Neural progenitor cell (in vitro differentiated cells): ENCODE data around the gene SLC41A3. TPM values are rescaled to one million over a fixed set of nuclear protein-coding genes. Genes with fewer than 3 reads are reported as not detected.

Source experiments
- DNase-seq: peaks from one replicate; pipeline ENCODE4 v3.0.0-alpha.2; 2016; ENCODE audit warnings: low spot score
- H2AFZ ChIP-seq: fragments of 200-600 bp; sonication (generic); replicated peaks from 2 replicates; pipeline ENCODE4 v1.6.1; 2016; ENCODE audit warnings: antibody characterized with exemption
- H3F3A ChIP-seq: fragments of 200-600 bp; sonication (generic); 2 replicates; pipeline ENCODE4 v1.6.1; 2016; ENCODE audit warnings: antibody characterized with exemption, low read depth
- H3K27ac ChIP-seq: fragments of 200-600 bp; sonication (generic); 2 replicates; pipeline ENCODE4 v1.5.1; 2016; ENCODE audit warnings: mild to moderate bottlenecking
- H3K27me3 ChIP-seq: fragments of 200-600 bp; sonication (generic); 2 replicates; pipeline ENCODE4 v1.6.1; 2016; ENCODE audit warnings: mild to moderate bottlenecking, moderate library complexity
- H3K36me3 ChIP-seq: fragments of 200-600 bp; sonication (generic); 2 replicates; pipeline ENCODE4 v1.5.1; 2016
- H3K4me1 ChIP-seq: fragments of 200-600 bp; sonication (generic); 2 replicates; pipeline ENCODE4 v1.6.1; 2016; ENCODE audit warnings: mixed run types
- H3K4me2 ChIP-seq: fragments of 200-600 bp; sonication (generic); 2 replicates; pipeline ENCODE4 v1.6.1; 2016
- H3K4me3 ChIP-seq: fragments of 200-600 bp; sonication (generic); 2 replicates; pipeline ENCODE4 v1.5.1; 2016
- H3K79me2 ChIP-seq: fragments of 200-600 bp; sonication (generic); 2 replicates; pipeline ENCODE4 v1.6.1; 2016; ENCODE audit warnings: low read depth
- H3K9ac ChIP-seq: fragments of 200-600 bp; sonication (generic); 2 replicates; pipeline ENCODE4 v1.6.1; 2016
- H3K9me3 ChIP-seq: fragments of 200-600 bp; sonication (generic); 2 replicates; pipeline ENCODE4 v1.5.1; 2016; ENCODE audit warnings: low read depth
- H4K20me1 ChIP-seq: fragments of 200-600 bp; sonication (generic); 2 replicates; pipeline ENCODE4 v1.6.1; 2016; ENCODE audit warnings: low read depth
- H3K27ac Mint-ChIP-seq: 3 replicates; pipeline ENCODE4 v1.8.0; 2021; ENCODE audit warnings: mixed read lengths
- H3K27me3 Mint-ChIP-seq: 2 replicates; pipeline ENCODE4 v1.8.0; 2022; ENCODE audit warnings: low read depth, mild to moderate bottlenecking, inconsistent platforms, moderate library complexity, mixed read lengths; ENCODE audit not compliant: insufficient read depth
- H3K36me3 Mint-ChIP-seq: 3 replicates; pipeline ENCODE4 v1.8.0; 2021; ENCODE audit warnings: mixed read lengths
- H3K4me1 Mint-ChIP-seq: 3 replicates; pipeline ENCODE4 v1.8.0; 2021; ENCODE audit warnings: mixed read lengths
- H3K4me3 Mint-ChIP-seq: 3 replicates; pipeline ENCODE4 v1.8.0; 2021; ENCODE audit warnings: mild to moderate bottlenecking, moderate library complexity, mixed read lengths
- H3K9me3 Mint-ChIP-seq: 3 replicates; pipeline ENCODE4 v1.8.0; 2020; ENCODE audit warnings: mixed read lengths
- EZH2 ChIP-seq: fragments of 200-600 bp; sonication (generic); IDR thresholded peaks from 2 replicates; pipeline ENCODE4 v1.6.1; 2017; ENCODE audit warnings: antibody characterized with exemption, mild to moderate bottlenecking, moderate library complexity
- EZH2phosphoT487 ChIP-seq: fragments of 200-600 bp; sonication (generic); IDR thresholded peaks from 2 replicates; pipeline ENCODE4 v1.6.1; 2017; ENCODE audit warnings: antibody characterized with exemption
- total RNA-seq: library from RNA; depleted of rRNA; stranded (reverse); fragments of >200 nt; gene quantifications from 2 replicates; pipeline ENCODE4 v1.2.3, GENCODE V29; 2015; ENCODE audit warnings: low replicate concordance
- TF ChIP-seq, protein P1 (sequence below): fragments of 200-600 bp; sonication (generic); IDR thresholded peaks from 2 replicates; pipeline ENCODE4 v1.5.1; 2017; ENCODE audit warnings: antibody characterized with exemption, mild to moderate bottlenecking

SLC41A3 gene
- total RNA-seq, 1 donor from 2014 or later = 24.9 TPM

DNA sequence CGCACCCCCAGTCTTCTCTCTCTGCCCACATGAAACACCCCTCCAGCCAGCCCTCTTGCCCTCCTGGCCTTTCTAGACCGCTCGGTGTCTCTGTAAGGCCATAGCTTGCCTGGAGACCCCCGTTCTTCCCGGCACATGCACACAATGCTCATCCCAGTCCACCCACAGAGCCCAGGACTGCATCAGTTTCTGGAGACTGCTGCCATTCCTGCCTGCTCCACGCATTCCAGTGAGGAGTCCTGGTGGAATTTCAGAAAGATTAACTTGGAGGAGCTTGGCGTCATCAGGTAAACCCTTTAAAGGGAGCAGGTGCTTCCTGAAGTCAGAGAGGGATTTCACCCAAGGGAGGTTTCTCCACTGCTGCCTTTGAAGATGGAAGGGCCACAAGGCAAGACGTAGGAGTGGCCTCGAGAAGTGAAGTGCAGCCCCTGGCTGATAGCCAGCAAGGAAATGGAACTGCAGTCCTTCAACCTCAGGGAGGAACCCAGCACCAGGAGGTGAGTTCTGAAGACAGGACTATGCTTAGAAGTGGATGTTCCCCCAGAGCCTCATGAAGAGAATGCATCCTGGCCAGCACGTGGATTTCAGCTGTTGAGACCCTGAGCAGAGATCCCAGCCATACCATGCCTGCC lies 19.2 kb downstream of the SLC41A3 start:
- H3K4me1 Mint-ChIP-seq = peaks cover 6% of the 10 kb centered on the region
- no peak for DNase-seq
- no peaks in the 10 kb centered on the region for H3K27me3 ChIP-seq
- no peaks in the 10 kb centered on the region for H3K9me3 Mint-ChIP-seq
- H3K27ac Mint-ChIP-seq = no peak overlapping the region
- H3K27ac ChIP-seq = no peak overlapping the region
- TF ChIP-seq EZH2 (no peak), EZH2phosphoT487 (no peak)
- TF ChIP-seq, protein P1, sequence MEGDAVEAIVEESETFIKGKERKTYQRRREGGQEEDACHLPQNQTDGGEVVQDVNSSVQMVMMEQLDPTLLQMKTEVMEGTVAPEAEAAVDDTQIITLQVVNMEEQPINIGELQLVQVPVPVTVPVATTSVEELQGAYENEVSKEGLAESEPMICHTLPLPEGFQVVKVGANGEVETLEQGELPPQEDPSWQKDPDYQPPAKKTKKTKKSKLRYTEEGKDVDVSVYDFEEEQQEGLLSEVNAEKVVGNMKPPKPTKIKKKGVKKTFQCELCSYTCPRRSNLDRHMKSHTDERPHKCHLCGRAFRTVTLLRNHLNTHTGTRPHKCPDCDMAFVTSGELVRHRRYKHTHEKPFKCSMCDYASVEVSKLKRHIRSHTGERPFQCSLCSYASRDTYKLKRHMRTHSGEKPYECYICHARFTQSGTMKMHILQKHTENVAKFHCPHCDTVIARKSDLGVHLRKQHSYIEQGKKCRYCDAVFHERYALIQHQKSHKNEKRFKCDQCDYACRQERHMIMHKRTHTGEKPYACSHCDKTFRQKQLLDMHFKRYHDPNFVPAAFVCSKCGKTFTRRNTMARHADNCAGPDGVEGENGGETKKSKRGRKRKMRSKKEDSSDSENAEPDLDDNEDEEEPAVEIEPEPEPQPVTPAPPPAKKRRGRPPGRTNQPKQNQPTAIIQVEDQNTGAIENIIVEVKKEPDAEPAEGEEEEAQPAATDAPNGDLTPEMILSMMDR = no peak
- H4K20me1 ChIP-seq = no peaks in the 10 kb centered on the region
- H3F3A ChIP-seq = no peaks in the 10 kb centered on the region
- H2AFZ ChIP-seq = no peak overlapping the region
- no peaks in the 10 kb centered on the region for H3K9me3 ChIP-seq
- no peak overlapping the region for H3K4me3 ChIP-seq
- no peaks in the 10 kb centered on the region for H3K79me2 ChIP-seq
- no peaks in the 10 kb centered on the region for H3K36me3 ChIP-seq
- H3K4me3 Mint-ChIP-seq = no peak overlapping the region
- peaks cover 2% of the 10 kb centered on the region for H3K27me3 Mint-ChIP-seq
- peaks cover 12% of the 10 kb centered on the region for H3K4me1 ChIP-seq
- H3K9ac ChIP-seq = no peak overlapping the region
- peaks cover 6% of the 10 kb centered on the region for H3K36me3 Mint-ChIP-seq
- no peak overlapping the region for H3K4me2 ChIP-seq

DNA sequence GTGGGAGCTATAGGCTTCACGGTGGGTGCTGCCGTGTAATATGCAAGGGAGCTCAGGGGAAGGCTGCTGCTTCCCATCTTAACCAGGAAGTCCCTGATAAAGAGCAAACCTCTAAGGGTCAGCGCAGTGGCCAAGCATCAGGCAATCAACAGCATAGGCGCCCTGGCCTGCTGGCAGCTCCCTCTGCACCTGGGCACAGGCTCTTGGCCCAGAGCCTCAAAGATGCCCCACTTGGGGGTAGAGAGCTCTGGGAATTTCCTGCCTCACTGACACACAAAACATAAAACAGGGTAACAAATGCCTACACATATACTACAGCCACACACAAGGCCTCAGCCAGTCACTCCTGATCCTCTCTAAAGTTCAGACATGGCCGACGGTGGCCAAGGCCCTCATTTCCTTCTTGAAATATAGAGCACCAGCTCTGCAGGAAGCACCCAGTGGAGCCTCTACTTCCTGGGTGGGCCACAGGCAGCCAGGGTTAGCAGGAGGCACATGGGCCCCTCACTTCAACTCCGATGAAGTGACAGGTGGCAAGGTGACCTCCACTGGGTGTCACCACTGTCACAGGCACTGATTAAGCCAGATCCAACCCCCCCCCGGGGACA lies 20.5 kb downstream of the SLC41A3 start:
- Histone ChIP-seq H2AFZ (no peak overlapping the region), H3K27ac (no peak overlapping the region), H3K36me3 (no peaks in the 10 kb centered on the region), H3F3A (no peaks in the 10 kb centered on the region), H3K4me2 (no peak overlapping the region), H3K79me2 (no peaks in the 10 kb centered on the region), H3K4me1 (peaks cover 12% of the 10 kb centered on the region), H4K20me1 (no peaks in the 10 kb centered on the region), H3K4me3 (no peak overlapping the region), H3K27me3 (no peaks in the 10 kb centered on the region), H3K9me3 (no peaks in the 10 kb centered on the region), H3K9ac (no peak overlapping the region)
- Mint-ChIP-seq H3K36me3 (peaks cover 8% of the 10 kb centered on the region), H3K4me1 (peaks cover 11% of the 10 kb centered on the region), H3K27me3 (no peaks in the 10 kb centered on the region), H3K27ac (no peak overlapping the region), H3K9me3 (no peaks in the 10 kb centered on the region), H3K4me3 (no peak overlapping the region)
- DNase-seq = no peak
- TF ChIP-seq EZH2 = no peak
- no peak for TF ChIP-seq EZH2phosphoT487
- TF ChIP-seq, protein P1 = no peak

DNA sequence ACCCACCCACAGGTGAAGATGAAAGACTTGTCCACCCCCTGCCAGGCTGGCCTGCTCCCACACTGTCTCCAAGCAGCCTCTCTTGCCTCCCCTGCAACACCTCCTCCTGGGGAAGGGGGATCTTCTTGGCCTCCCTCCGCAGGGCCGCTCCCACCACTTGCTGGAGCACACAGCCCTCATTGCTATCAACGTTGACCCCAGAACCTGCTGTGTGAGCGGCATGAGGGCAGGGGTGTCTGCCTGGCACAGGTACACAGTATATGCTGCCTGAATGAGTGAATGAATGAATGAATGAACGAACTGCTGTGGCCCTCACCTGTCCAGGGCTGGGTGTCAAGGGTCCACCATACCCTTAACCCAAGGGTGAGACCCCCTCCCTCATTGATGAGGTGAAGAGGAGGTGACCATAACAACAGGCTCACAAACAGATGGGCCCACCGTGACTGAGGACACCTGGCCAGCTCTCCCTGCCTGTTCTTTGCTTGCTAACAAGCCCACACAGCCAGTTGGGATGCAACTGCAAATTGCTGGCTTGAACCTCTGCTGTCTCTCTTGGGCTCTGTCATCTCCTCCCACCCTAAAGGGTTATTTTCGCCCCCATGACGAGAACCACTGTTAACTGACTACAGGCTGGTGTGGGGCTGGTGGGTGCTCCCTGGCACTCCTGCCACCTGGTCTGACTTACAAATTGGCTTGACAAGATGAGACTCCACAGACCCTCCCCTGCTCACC lies 22.5 kb downstream of the SLC41A3 start:
- peaks cover 11% of the 10 kb centered on the region for H3K4me1 Mint-ChIP-seq
- peaks cover 2% of the 10 kb centered on the region for H3K36me3 Mint-ChIP-seq
- peaks cover 6% of the 10 kb centered on the region for H3K4me1 ChIP-seq
- no peak overlapping the region for H3K9ac ChIP-seq
- TF ChIP-seq EZH2phosphoT487 (no peak), EZH2 (no peak)
- TF ChIP-seq, protein P1 = no peak
- H3K27ac Mint-ChIP-seq = no peak overlapping the region
- no peak overlapping the region for H3K27ac ChIP-seq
- DNase-seq = no peak
- H3K4me3 Mint-ChIP-seq = no peak overlapping the region
- no peak overlapping the region for H2AFZ ChIP-seq
- H3K27me3 ChIP-seq = no peaks in the 10 kb centered on the region
- H3K36me3 ChIP-seq = no peaks in the 10 kb centered on the region
- no peaks in the 10 kb centered on the region for H4K20me1 ChIP-seq
- H3K4me2 ChIP-seq = no peak overlapping the region
- no peaks in the 10 kb centered on the region for H3F3A ChIP-seq
- H3K79me2 ChIP-seq = no peaks in the 10 kb centered on the region
- H3K9me3 Mint-ChIP-seq = no peaks in the 10 kb centered on the region
- H3K9me3 ChIP-seq = no peaks in the 10 kb centered on the region
- H3K27me3 Mint-ChIP-seq = no peaks in the 10 kb centered on the region
- H3K4me3 ChIP-seq = no peak overlapping the region
